HUDEP-2 (cell line): ENCODE results near the gene PI4KB.
"Not testable (repeated sequence)": the region's sequence is repeated elsewhere in the genome, so short reads cannot be mapped to it uniquely, and the experiment has no call there.

Experiments
- DNase-seq, 76 experiments: peaks; one replicate each; lab custom pipeline; 2025; ENCODE audit not compliant: unreplicated experiment in 76 of 76; lab: John Stamatoyannopoulos, UW

PI4KB gene

DNA sequence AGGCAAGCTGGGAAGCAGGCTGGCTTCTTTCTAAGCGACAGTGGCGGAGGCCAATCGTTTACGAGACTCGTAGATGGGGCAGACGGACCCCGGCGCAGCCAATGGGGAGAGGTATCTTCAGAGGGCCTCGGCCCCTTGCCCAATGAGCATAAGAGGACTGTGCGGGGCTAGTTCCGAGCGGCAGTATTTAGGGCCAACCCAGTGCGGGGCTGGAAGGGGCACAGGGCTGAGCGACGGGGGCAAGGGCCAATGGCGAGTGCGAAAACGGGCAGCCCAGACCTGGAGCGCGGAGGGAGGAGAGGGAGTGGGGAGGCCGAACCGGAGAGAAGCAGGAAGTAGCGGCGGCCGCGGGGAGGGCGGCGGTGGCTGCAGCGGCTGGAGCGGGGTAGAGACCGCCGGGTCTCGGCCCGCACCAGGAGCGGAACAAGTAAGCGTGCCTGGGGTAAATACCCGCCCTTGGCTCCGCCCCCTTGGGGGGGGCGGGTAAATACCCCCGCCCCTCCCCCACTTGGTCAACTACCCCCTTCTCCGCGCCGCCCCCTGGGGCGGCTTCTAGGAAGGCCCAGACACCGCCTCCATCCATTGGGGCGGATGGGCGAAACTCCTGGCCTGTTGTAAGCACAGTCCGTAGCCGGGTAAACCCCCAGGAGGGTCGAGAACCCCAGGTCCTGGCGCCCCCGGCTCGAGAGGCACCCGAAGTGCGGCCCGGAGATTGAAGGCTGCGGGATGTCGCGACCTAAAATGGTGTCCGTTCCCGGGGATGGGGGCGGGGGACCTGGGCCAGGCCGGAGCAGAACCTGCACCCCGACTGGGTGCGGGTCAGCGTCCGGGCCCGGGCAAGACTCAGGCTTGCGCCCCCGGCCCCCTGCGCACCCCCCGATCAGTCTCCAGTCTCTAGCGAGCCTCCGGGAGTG, 45.0 kb downstream of the PI4KB start, which contains the start of gene ZNF687:
ZNF687 (plus strand) TSS at position 331 of the 914 bp plus-strand sequence. CDS start 3,993 bp downstream, outside the sequence.
- peak; percentile 78 to 100 (median 99) for DNase-seq

DNA sequence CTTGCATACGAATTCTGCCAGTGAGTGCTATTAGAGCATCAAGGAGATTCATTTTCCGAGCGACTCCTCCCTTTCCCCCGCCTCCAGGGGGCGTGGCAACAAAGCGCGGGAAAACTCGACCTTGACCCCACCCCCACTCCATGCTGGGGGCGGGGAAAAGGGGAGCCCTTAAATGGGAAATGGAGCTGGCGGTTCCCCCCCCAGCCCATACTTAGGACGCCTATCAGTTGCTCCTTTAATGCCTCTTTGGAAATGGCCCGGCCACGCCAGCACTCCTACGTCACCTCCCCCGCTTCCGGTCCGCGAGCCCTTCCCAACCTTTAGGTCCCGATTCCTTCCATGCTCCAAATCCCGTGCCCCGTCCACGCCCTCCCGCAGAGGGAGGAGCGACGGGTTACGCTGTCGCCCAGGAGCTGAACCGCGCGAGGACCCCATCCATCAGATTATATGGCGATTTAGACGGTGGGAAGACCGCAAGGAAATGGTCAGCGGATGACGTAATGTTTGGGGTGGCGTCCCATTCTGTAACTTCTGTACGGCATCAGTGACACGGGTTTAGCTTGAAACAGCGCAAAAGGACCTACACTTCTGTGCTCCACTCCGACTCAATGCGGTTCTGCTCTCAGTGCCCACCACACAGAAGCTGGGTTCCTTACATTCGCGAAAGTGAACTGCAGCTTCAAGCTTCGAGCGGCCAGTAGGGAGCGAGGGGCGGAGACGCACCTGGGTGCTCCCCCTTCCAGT, 45.8 kb downstream of the PI4KB start:
- peak in 75 of 76 experiments; percentile 66 to 99 (median 95) for DNase-seq

DNA sequence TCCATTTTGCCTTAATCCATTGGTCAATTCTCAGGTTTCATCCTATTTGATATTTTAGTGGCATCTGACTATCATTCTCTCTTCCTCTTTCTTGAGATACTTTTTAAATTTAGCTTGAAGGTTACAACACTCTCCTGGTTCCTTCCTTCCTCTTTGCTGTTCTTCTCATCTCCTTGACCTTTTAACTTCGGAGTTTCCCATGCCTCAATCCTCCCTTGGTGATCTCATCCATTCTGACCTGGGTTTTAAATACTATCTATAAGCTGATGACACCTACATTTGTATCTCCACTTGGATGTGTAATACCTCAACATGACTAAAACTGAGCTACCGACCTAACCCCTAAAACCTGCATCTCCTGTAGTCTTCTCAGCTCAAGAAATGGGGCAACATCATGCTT, 50.0 kb downstream of the PI4KB start:
- no peak for DNase-seq

DNA sequence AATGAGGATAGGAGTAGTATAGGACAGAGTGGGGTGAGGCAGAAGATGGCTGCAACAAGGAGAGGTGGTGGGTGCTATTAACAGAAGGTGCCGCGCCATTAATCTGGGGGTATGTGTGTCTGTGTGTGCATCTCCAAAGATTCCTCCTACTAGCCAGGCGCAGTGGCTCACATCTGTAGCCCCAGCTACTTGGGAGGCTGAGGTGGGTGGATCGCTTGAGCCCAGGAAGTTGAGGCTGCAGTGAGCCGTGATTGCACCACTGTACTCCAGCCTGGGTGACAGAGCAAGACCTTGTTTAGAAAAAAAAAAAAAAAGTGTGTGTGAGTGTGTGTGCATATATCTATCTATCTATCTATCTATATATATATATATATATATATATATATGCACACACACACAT, 51.9 kb downstream of the PI4KB start:
- not testable (repeated sequence) for DNase-seq

DNA sequence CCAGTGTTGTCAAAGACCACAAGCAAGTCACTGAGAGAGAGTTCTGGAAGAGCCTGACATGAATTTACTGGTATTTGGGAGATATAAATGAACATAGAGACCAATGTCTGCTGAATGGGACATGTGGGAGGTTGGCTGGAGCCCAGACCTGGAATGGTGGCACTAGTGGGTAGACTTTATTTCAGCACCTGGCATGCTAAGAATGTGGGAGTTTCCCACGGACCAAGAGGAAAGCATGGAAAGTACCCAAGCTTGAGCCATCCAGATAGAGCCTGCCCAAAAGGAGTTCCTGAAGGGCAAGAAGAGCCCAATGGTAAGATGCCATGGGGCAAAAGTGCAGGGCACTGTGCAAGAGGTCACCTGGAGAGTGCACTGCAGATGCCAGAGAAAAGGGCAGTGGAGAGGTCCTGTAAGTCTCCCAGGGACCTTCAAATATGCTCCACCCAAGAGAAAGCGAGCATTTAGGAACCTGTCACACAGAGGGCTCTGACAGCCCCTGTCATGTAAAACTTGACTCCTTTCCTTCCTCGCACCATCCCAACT, 53.2 kb downstream of the PI4KB start:
- DNase-seq: no peak

DNA sequence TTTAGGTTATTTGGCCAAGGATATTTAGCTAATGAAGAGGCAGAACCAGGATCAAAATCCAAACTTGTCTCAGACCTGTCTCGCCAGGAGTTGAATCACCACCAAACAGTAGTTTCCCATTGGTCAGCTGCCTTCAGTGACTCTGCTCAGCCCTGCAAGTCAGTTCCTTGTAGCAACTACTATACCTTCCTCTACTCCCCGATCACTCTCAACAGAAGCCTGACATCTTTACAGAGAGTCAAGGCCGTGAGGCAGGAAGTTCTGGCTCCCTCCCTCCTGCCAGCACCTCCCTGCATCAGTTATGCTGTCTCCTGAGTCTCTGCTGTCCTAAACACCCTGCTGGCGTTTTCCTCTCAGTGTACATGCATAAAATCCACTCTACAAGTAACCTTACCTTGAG, 59.5 kb downstream of the PI4KB start:
- no peak for DNase-seq

DNA sequence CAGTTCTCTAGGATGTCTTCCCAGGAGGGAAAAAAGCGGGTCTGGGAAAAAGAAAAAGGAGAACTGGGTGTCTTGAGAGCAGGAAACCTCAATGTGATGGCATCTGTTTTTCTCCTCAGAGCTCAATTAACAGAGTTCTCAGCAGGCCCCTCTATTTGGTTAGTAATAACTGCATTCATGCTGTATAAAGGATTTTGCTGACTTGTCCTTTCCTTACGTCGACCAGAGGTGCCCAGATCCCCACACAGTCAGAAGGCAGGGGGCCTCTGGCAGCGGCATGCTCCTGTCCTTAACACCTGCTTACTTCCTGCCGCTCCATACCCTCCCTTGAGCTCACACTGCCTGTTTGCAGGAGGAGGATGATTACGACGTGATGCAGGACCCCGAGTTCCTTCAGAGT, 60.4 kb downstream of the PI4KB start:
- no peak for DNase-seq

DNA sequence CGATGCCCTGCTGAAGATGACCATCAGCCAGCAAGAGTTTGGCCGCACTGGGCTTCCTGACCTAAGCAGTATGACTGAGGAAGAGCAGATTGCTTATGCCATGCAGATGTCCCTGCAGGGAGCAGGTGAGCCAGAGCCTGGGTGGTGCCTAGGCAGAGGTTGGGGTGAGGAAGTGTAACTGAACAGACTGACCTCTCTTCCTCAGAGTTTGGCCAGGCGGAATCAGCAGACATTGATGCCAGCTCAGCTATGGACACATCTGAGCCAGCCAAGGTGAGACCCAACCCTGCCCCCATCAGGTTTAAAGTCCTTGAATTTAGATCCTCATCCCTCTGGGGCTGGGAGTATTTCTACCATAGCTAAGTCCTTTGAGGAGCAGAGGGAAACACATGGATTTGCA, 60.9 kb downstream of the PI4KB start:
- DNase-seq: no peak

DNA sequence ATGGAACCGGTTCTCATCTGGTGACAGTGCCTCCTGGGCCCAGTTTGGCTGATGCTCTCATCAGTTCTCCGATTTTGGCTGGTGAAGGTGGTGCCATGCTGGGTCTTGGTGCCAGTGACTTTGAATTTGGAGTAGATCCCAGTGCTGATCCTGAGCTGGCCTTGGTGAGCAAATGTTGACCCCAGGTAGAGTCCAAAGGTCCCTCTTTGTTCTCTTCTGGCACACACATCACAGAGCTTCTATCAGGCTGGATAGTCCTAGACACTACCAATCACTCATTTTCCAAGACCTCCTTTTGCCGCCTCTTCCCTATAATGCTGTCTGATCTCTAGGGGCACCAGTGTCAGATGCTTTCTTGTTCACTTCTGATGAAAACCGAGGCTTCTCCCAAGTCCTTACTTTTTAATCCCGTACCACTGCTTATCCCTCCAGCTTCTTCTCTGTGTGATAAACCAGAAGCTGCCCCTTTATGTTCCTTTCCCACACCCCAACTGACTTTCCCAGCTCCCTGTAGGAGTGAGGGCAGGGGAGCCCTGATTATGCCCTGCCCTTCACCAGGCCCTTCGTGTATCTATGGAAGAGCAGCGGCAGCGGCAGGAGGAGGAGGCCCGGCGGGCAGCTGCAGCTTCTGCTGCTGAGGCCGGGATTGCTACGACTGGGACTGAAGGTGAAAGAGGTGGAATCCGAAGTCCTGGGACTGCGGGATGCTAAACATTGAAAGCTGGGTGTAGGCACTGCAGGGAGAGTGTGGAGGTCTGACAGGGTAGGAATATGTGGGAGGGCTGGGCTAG, 61.6 kb downstream of the PI4KB start:
- DNase-seq: no peak

DNA sequence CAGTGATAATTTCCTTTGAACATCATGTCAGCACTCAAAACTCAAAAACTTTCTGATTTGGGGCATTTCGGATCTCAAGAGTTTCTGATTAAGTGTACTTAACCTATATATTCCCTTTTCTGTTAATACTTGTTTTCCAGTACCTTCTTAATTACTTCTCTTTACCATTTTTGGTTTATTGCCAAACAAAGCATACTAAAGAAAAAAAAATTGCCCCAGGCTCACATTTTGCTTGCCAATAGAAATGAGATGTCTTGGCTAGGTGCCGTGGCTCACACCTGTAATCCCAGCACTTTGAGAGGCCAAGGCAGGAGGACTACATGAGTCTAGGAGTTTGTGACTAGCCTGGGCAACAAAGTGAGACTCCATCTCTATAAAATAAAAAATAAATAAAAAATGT, 67.9 kb downstream of the PI4KB start:
- DNase-seq: no peak

DNA sequence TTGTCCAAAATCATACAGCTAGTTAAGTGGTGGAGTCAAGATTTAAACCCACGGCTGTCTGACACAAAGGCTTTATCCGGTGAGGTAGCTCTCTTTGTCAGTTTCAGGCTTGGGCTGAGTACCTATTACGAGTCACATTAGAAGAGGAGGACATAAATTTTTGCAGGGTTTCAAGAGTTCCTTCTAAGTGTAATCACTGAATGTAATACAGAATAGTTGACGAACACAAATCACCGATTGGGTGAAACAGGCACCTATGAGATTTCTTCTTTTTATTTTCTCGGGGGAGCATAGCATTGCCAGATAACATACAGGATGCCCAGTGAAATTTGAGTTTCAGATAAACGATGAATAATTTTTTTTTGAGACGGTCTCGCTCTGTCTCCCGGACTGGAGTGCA, 71.8 kb downstream of the PI4KB start:
- DNase-seq: peak in 1 of 76 experiments; percentile 12

DNA sequence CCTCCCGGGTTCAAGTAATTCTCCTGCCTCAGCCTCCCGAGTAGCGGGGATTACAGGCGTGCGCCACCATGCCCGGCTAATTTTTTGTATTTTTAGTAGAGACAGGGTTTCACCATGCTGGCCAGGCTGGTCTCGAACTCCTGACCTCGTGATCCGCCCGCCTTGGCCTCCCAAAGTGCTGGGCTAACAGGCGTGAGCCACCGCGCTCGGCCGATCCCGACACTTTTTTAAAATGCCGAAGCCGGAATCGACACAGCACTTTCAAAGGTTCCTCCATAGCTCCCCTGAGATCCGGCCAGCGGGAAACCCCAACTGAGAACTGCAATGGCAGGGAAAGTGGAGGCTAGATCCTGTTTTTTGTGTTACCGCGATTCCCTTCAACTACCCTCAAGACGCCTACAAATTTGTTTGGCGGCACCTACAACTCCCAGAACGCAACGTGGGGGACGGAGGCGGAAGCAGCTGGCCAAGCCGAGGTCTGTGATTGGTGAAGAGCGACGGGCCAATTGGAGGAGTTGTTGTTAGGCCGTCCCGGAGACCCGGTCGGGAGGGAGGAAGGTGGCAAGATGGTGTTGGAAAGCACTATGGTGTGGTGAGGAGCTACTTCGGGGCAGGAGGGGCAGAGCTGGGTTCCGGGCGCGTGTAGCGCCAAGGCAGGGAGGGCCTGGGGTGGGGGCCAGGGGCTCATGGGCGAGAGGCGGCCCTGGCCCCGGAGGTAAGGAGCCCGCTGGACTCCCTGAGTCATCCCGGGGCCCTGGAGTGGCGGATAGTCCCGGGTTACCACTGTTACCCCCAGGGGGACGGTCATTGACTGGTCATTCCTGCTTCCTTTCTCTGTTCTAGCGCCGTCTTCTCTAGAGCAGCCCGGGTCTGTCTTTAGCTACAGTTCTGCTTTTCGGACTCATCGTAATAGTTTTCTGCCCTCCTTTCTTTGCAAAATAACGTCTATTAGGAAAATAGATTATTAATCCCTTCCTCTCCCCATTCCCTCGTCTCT, 72.7 kb downstream of the PI4KB start, which contains the start of gene PSMD4:
PSMD4 (plus strand) TSS at position 518 of the 997 bp plus-strand sequence; CDS start at position 567, 49 bp downstream.
- peak; percentile 23 to 96 (median 90) for DNase-seq

DNA sequence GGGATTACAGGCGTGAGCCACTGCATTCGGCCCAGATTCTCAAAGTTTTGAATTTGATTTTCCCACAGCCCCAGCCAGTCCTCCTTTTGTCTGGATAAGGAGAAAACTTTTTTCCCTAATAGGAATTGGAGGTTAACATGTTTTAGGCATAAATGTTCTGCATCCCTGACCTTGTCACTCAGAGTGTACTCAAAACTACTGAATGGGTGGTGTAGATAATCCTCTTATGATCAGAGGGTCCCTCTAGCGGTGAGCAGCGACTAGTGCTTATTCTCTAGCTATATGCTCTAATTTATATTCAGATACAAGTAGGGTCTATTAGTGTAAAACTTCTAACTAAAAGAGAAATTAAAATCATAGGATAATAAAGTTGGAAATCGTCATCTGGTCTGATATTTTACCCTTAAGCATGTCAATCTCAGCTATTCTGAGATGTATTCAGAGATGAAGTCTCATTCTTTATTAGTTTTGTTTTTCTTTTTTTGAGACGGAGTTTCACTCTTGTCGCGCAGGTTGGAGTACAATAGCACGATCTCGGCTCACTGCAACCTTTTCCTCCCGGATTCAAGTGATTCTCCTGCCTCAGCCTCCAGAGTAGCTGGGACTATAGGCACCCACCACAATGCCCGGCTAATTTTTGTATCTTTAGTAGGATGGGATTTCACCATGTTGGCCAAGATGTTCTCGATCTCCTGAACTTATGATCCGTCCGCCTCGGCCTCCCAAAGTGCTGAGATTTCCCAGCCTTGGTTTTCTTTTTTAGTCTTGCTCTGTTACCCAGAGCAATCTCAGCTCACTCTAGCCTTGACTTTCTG, 75.4 kb downstream of the PI4KB start:
- DNase-seq: peak in 60 of 76 experiments; percentile 2 to 76 (median 40)

DNA sequence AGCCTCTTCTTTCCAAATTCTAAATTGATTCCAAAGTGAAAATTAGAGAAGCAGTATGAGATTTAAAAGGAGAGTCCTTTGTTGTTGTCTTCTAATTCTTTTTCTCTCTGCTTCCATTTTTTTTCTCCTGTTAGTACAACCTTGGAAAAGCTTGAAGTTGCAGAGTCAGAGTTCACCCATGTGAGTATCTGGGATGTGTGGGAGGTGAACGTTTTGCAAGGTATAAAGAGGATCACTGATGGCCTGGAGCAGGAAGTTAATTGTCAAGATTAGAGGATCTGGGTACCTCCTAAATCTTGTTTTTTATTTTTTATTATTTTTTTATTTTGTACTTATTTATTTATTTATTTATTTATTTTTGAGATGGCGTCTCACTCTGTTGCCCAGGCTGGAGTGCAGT, 80.4 kb downstream of the PI4KB start:
- DNase-seq: no peak

DNA sequence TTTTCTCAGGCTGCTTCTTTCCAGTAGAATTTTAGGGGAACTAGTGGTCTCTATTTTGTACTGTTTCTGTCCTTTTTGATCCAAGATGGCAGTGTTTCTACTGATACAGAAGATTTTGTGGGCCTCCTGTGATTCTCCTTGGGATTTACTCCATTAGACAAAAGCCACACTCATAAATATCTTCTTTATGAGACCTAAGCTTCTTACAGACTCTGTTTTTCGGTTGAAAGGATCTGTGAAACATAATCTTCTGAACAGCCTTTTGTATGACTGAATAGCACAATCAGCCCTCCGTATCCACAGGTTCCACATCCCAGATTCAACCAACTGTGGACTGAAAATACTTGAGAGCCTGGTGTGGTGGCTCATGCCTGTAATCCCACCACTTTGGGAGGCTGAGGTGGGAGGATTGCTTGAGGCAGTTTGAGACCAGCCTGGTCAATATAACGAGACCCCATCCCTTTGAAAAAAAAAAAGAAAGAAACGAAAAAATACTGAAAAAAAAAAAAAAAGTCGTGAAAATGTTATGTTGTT, 83.5 kb downstream of the PI4KB start:
- DNase-seq: no peak

DNA sequence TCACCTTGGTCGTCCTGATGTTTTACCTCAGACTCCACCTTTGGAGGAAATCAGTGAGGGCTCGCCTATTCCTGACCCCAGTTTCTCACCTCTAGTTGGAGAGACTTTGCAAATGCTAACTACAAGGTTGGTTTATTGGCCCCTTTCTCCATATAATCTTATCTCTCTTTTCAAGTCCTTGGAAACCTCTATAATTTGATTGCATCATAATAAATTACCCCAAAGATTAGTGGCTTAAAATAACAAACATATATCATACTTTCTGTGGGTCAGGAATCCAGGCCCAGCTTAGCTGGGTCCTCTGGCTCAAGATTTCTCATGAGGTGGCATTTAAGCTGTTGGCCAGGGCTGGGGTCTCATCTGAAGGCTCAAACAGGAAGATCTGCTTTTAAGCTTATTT, 84.8 kb downstream of the PI4KB start:
- no peak for DNase-seq
